HFFc6 (cell line): ENCODE results near the gene BLTP3A. TPM values are rescaled to one million over a fixed set of nuclear protein-coding genes. Genes with fewer than 3 reads are reported as not detected.

Experiments
- DNase-seq: peaks from one replicate; pipeline ENCODE4 v3.0.0-alpha.2; 2018
- H3K27ac Mint-ChIP-seq: 2 replicates; pipeline ENCODE4 v1.8.0; 2020; ENCODE audit warnings: mild to moderate bottlenecking, mixed read lengths
- H3K27me3 Mint-ChIP-seq: 2 replicates; pipeline ENCODE4 v1.8.0; 2021; ENCODE audit warnings: mild to moderate bottlenecking, moderate library complexity, mixed read lengths; ENCODE audit not compliant: insufficient read depth
- H3K36me3 Mint-ChIP-seq: 2 replicates; pipeline ENCODE4 v1.8.0; 2021; ENCODE audit warnings: low read depth, mixed read lengths
- H3K4me1 Mint-ChIP-seq: 2 replicates; pipeline ENCODE4 v1.8.0; 2020; ENCODE audit warnings: low read depth, mixed read lengths
- H3K4me3 Mint-ChIP-seq: 2 replicates; pipeline ENCODE4 v1.8.0; 2020; ENCODE audit warnings: mild to moderate bottlenecking, moderate library complexity, mixed read lengths
- H3K9me3 Mint-ChIP-seq: 2 replicates; pipeline ENCODE4 v1.8.0; 2020; ENCODE audit warnings: mild to moderate bottlenecking, mixed read lengths
- total RNA-seq, 6 experiments: library from RNA; stranded (reverse); fragmentation: NEBNext Ultra II Directional; extraction: Animal tissue kit (Norgen Biotek cat#: 25700); gene quantifications; 2 replicates in 1 of 6; 3 replicates in 5 of 6; pipeline ENCODE4 v1.2.3, GENCODE V29; 2021
- TF ChIP-seq, protein P1 (sequence below): fragments of 200-600 bp; sonication (generic); IDR thresholded peaks from 2 replicates; pipeline ENCODE4 v1.5.0; 2021; ENCODE audit warnings: antibody characterized with exemption, mild to moderate bottlenecking

BLTP3A gene
- total RNA-seq, 6 experiments from 2014 or later: 7.2 to 9.8 (median 8.9) TPM

DNA sequence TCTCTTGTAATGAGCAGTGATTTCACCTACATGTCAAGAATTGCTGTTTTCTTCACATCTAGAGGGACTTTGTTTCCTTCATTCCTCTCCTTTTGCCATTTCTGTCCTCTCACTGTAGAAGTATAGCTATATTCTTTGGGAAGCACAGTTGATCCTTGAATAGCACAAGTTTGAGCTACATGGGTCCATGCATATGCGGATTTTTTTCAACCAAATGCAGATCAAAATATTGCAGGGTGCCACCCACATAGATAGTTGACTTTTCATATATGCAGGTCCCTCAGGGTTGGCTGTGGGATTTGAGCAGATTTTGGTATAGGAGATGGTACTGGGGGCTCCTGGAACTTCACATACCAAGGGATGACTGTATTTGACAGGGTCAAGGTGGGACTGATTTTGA is 41.1 kb downstream of the BLTP3A start:
- H3K36me3 Mint-ChIP-seq: peaks cover 15% of the 10 kb centered on the region
- H3K4me1 Mint-ChIP-seq: peaks cover 28% of the 10 kb centered on the region
- no peak overlapping the region for H3K4me3 Mint-ChIP-seq
- no peaks in the 10 kb centered on the region for H3K9me3 Mint-ChIP-seq
- H3K27me3 Mint-ChIP-seq: peaks cover 1% of the 10 kb centered on the region; the same call in 1 of the 2 replicates
- TF ChIP-seq, protein P1, sequence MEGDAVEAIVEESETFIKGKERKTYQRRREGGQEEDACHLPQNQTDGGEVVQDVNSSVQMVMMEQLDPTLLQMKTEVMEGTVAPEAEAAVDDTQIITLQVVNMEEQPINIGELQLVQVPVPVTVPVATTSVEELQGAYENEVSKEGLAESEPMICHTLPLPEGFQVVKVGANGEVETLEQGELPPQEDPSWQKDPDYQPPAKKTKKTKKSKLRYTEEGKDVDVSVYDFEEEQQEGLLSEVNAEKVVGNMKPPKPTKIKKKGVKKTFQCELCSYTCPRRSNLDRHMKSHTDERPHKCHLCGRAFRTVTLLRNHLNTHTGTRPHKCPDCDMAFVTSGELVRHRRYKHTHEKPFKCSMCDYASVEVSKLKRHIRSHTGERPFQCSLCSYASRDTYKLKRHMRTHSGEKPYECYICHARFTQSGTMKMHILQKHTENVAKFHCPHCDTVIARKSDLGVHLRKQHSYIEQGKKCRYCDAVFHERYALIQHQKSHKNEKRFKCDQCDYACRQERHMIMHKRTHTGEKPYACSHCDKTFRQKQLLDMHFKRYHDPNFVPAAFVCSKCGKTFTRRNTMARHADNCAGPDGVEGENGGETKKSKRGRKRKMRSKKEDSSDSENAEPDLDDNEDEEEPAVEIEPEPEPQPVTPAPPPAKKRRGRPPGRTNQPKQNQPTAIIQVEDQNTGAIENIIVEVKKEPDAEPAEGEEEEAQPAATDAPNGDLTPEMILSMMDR: no peak
- DNase-seq: no peak
- no peak overlapping the region for H3K27ac Mint-ChIP-seq

DNA sequence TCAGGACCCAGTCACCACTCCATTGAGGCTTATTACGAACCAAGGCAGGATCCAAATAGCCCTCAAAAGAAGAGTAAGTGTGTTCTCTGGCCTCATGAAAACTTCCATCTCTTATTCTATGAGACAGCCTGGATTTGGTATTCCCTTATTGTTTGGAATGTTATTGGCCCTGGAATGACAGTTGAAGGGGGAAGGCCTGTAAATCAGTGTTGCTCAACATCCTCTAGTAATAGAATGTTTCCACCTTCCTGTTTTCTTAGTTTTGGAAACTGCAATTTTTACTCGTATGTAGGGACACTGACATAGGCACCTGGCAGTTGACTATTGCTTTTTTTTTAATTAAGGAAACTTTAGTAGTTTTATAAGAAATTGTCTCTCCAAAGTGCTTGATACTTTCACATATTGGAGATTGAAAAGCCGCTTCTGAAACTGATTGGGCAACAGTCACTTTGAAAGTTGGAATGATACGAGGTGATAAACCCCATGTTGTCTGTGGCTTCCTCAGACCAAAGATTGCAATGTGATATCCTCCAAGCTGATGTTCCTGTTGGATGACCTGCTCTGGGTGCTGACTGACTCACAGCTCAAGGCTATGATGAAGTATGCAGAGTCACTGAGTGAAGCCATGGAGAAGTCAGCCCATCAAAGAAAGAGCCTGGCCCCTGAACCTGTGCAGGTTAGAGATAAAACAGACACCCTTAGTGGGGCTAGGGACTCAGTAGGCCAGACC is 43.1 kb downstream of the BLTP3A start:
- H3K4me1 Mint-ChIP-seq: peaks cover 38% of the 10 kb centered on the region
- peaks cover 16% of the 10 kb centered on the region for H3K36me3 Mint-ChIP-seq
- peak overlapping the region; percentile 74 for H3K27ac Mint-ChIP-seq
- peak; percentile 76 for DNase-seq
- H3K4me3 Mint-ChIP-seq: no peak overlapping the region
- peaks cover 2% of the 10 kb centered on the region for H3K27me3 Mint-ChIP-seq
- no peaks in the 10 kb centered on the region for H3K9me3 Mint-ChIP-seq
- TF ChIP-seq, protein P1: no peak

DNA sequence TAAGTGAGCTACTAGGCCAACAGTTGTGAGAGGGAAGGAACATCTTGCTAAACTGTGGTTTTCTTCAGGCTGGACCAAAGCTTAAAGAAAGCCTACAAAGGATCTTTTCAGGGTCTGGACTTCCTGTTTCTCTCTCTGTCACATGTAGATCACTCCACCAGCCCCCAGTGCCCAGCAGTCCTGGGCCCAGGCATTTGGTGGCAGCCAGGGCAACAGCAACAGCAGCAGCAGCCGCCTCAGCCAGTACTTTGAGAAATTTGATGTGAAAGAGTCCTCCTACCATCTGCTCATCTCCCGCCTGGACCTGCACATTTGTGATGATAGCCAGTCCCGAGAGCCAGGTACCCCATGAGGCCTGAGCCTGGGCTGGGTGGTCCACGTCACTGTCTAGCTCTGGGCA is 44.1 kb downstream of the BLTP3A start:
- Mint-ChIP-seq H3K36me3 (peaks cover 16% of the 10 kb centered on the region), H3K9me3 (no peaks in the 10 kb centered on the region), H3K27ac (peak overlapping the region; percentile 74; the same call in 1 of the 2 replicates), H3K4me1 (peaks cover 38% of the 10 kb centered on the region), H3K27me3 (peaks cover 1% of the 10 kb centered on the region; the same call in 1 of the 2 replicates), H3K4me3 (no peak overlapping the region)
- no peak for DNase-seq
- TF ChIP-seq, protein P1: no peak

DNA sequence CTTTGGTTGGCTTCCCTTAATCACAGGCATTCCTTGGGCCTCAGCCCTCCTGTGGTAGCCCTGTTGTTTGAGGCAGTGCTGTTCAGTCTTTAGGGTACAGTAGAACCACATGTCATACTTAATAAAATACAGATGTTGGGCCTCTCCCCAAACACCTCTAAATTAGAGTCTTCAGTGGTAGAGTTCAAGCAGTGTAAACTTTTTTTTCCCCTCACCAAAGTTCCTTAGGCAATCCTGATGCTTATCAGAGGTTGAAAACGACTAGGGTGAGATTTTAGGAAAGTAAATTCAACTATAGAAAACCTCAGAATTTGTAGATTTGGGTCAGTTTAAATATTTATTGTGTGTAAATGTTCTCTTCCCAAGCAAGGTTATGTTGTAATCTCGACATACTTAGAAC is 44.6 kb downstream of the BLTP3A start:
- Mint-ChIP-seq H3K4me1 (peaks cover 38% of the 10 kb centered on the region), H3K4me3 (no peak overlapping the region), H3K36me3 (peaks cover 16% of the 10 kb centered on the region), H3K27ac (peak overlapping the region; percentile 74; the same call in 1 of the 2 replicates), H3K9me3 (no peaks in the 10 kb centered on the region), H3K27me3 (peaks cover 1% of the 10 kb centered on the region; the same call in 1 of the 2 replicates)
- no peak for DNase-seq
- TF ChIP-seq, protein P1: no peak

DNA sequence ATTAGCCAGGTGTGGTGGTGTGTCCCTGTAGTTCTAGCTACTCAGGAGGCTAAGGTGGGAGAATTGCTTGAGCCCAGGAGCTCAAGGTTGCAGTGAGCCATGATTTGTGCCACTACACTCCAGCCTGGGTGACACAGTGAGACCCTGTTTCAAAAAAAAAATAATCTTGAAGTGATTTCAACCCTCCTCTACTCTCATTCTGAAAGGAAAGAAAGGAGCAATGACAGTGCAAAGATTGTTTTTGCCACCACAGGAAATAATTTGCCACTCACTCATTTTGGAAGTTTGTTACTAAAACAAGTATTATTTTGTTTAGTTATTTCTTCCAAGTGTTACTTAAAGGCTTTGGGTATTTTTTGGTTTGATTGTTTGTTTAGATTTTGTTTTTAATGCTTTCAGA is 45.6 kb downstream of the BLTP3A start:
- Mint-ChIP-seq H3K36me3 (peaks cover 16% of the 10 kb centered on the region), H3K27ac (no peak overlapping the region), H3K4me1 (peaks cover 38% of the 10 kb centered on the region), H3K9me3 (no peaks in the 10 kb centered on the region), H3K4me3 (no peak overlapping the region), H3K27me3 (peaks cover 1% of the 10 kb centered on the region; the same call in 1 of the 2 replicates)
- TF ChIP-seq, protein P1: no peak
- DNase-seq: no peak
